Measurements from ENCODE around the gene UMODL1. TPM values are rescaled to one million over a fixed set of nuclear protein-coding genes. Genes with fewer than 3 reads are reported as not detected.

The UMODL1 gene
- polyA plus RNA-seq, 3 donors: not detected

DNA sequence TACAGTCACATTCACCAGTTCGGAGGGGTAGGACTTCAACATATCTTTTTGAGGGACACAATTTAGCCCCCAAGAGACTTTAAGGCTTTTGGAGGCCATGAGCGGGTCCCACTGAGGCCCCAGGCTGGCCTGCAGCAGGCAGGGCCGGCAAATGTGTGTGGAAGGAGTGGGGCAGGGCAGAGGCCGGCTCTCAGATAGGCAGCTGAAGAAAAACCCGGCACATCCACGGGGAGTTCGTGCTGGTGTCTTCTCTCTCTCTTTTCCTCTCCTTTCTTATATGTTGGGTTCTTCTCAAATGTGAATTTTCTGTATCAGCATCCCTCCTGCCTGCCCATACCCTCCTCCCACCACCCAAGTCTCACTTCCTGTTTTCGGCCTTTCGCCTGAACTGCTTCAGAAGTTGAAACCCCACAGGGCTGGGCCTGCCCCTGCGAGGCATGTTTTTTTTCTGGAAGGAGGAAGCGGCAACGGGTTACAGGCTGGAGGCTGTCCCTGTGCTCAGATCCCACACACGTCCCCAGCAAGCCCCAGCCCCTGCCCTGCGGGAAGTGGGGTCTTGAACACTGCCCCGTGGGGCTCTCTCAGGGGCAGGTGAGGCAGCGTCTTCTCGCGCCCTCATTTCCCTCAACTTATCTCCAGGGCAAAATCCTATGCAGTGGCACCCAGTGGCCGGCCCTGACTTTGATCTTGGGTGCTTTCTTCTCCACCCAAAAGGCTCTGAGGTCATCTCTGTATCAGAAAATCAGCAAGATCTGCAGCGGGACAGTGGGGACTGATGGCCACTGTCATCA is 9.7 kb upstream of the UMODL1 start:
- intact Hi-C loops (cut with micrococcal nuclease): loop anchor here (5.0 to 10.0 kb wide), 2 partner anchors 36 to 53 kb away; no protein-coding TSS in a partner anchor
- peaks cover 67 to 74% of the 10 kb centered on the region in 2 donors for H3K4me1 ChIP-seq (ENCODE audit: control insufficient read depth in 1 of 2, insufficient read depth in 2 of 2, low read length in 2 of 2)
- Mint-ChIP-seq H3K4me1 (peaks cover 75% of the 10 kb centered on the region), H3K9me3 (no peaks in the 10 kb centered on the region), H3K27ac (peak overlapping the region; percentile 93 to 97 (median 94)), H3K4me3 (peak overlapping the region; percentile 60 to 76), H3K27me3 (ENCODE audit: low read depth in 3 of 3) (peaks cover 0 to 6% (median 2%) of the 10 kb centered on the region in 3 donors), H3K36me3 (no peaks in the 10 kb centered on the region)
- peak overlapping the region; percentile 86 for H3K4me2 ChIP-seq (replicated peaks; ENCODE audit: extremely low read depth, low read length, poor library complexity, severe bottlenecking)
- 41% methylated on average over 9 of the region's 20 CpGs for WGBS (ENCODE audit: insufficient coverage)
- no peaks in the 10 kb centered on the region for H3K36me3 ChIP-seq (replicated peaks in 1 of 2; ENCODE audit: control insufficient read depth in 1 of 2, insufficient read depth in 2 of 2, low read length in 2 of 2)
- no peaks in the 10 kb centered on the region for H4K20me1 ChIP-seq (ENCODE audit: insufficient read depth, low read length)
- peak overlapping the region; percentile 67 for H2AFZ ChIP-seq (ENCODE audit: insufficient read depth, low read depth, low read length, poor library complexity, severe bottlenecking)
- peak overlapping the region; percentile 90 to 95 for H3K27ac ChIP-seq (ENCODE audit: low read depth in 1 of 2, low read length in 2 of 2)
- TF ChIP-seq, protein P1, sequence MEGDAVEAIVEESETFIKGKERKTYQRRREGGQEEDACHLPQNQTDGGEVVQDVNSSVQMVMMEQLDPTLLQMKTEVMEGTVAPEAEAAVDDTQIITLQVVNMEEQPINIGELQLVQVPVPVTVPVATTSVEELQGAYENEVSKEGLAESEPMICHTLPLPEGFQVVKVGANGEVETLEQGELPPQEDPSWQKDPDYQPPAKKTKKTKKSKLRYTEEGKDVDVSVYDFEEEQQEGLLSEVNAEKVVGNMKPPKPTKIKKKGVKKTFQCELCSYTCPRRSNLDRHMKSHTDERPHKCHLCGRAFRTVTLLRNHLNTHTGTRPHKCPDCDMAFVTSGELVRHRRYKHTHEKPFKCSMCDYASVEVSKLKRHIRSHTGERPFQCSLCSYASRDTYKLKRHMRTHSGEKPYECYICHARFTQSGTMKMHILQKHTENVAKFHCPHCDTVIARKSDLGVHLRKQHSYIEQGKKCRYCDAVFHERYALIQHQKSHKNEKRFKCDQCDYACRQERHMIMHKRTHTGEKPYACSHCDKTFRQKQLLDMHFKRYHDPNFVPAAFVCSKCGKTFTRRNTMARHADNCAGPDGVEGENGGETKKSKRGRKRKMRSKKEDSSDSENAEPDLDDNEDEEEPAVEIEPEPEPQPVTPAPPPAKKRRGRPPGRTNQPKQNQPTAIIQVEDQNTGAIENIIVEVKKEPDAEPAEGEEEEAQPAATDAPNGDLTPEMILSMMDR (IDR thresholded peaks at IDR 0.05): no peak
- H3K79me2 ChIP-seq (ENCODE audit: insufficient read depth, low read length): no peaks in the 10 kb centered on the region
- peak; percentile 86 to 91 (median 87) for DNase-seq
- peak overlapping the region in 1 of 3 experiments; percentile 72 for H3K4me3 ChIP-seq (replicated peaks in 1 of 3; ENCODE audit: low read depth in 2 of 3, low read length in 3 of 3)
- peak overlapping the region; percentile 73 for H3K9ac ChIP-seq (ENCODE audit: insufficient read depth, low read length, poor library complexity, severe bottlenecking)
- H3K27me3 ChIP-seq (ENCODE audit: control insufficient read depth in 2 of 2, insufficient read depth in 2 of 2, low read length in 2 of 2): no peaks in the 10 kb centered on the region
- no peaks in the 10 kb centered on the region for H3K9me3 ChIP-seq (replicated peaks in 1 of 2; ENCODE audit: control insufficient read depth in 1 of 2, insufficient read depth in 1 of 2, low read length in 2 of 2)

DNA sequence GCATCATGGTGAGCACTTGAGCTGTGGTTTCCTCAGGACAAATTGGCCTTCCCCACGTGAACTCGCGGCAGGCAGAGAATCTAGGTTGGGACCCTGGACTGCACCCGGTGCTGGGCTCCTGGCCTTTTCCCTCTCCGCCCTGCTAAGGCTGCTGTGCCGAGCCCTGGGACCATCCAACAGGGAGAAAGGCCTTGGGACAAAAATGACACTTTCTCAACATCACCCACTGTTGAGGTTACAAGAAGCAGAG is 9.2 kb upstream of the UMODL1 start:
- Mint-ChIP-seq H3K27me3 (ENCODE audit: low read depth in 3 of 3) (peaks cover 0 to 4% (median 2%) of the 10 kb centered on the region in 3 donors), H3K9me3 (no peaks in the 10 kb centered on the region), H3K4me1 (peaks cover 75% of the 10 kb centered on the region), H3K4me3 (peak overlapping the region; percentile 43 to 85), H3K36me3 (no peaks in the 10 kb centered on the region), H3K27ac (peak overlapping the region; percentile 93 to 97 (median 94))
- Histone ChIP-seq H3K36me3 (replicated peaks in 1 of 2; ENCODE audit: control insufficient read depth in 1 of 2, insufficient read depth in 2 of 2, low read length in 2 of 2) (no peaks in the 10 kb centered on the region), H2AFZ (ENCODE audit: insufficient read depth, low read depth, low read length, poor library complexity, severe bottlenecking) (peak overlapping the region; percentile 67), H4K20me1 (ENCODE audit: insufficient read depth, low read length) (no peaks in the 10 kb centered on the region), H3K4me2 (replicated peaks; ENCODE audit: extremely low read depth, low read length, poor library complexity, severe bottlenecking) (peak overlapping the region; percentile 86), H3K9me3 (replicated peaks in 1 of 2; ENCODE audit: control insufficient read depth in 1 of 2, insufficient read depth in 1 of 2, low read length in 2 of 2) (no peaks in the 10 kb centered on the region), H3K9ac (ENCODE audit: insufficient read depth, low read length, poor library complexity, severe bottlenecking) (peak overlapping the region; percentile 73), H3K4me1 (ENCODE audit: control insufficient read depth in 1 of 2, insufficient read depth in 2 of 2, low read length in 2 of 2) (peaks cover 67 to 74% of the 10 kb centered on the region in 2 donors), H3K79me2 (ENCODE audit: insufficient read depth, low read length) (no peaks in the 10 kb centered on the region), H3K27me3 (ENCODE audit: control insufficient read depth in 2 of 2, insufficient read depth in 2 of 2, low read length in 2 of 2) (no peaks in the 10 kb centered on the region), H3K27ac (ENCODE audit: low read depth in 1 of 2, low read length in 2 of 2) (peak overlapping the region; percentile 90 to 95), H3K4me3 (replicated peaks in 1 of 3; ENCODE audit: low read depth in 2 of 3, low read length in 3 of 3) (peak overlapping the region in 1 of 3 experiments; percentile 72)
- TF ChIP-seq, protein P1 (IDR thresholded peaks at IDR 0.05): no peak
- WGBS (ENCODE audit: insufficient coverage): 0% methylated on average over 3 of the region's 6 CpGs
- intact Hi-C loops (cut with micrococcal nuclease): loop anchor here (2.0 to 10.0 kb wide), 3 partner anchors 35 to 53 kb away; partner anchors contain the start of gene ZBTB21 (in 1 of the 2)
- no peak for DNase-seq
